Hepatic stellate cell (primary cell): ENCODE data around the gene TBX5.

Experiments used
- DNase-seq: peaks from one replicate; pipeline ENCODE4 v3.0.0; 2011; ENCODE audit warnings: low spot score

The TBX5 gene

DNA sequence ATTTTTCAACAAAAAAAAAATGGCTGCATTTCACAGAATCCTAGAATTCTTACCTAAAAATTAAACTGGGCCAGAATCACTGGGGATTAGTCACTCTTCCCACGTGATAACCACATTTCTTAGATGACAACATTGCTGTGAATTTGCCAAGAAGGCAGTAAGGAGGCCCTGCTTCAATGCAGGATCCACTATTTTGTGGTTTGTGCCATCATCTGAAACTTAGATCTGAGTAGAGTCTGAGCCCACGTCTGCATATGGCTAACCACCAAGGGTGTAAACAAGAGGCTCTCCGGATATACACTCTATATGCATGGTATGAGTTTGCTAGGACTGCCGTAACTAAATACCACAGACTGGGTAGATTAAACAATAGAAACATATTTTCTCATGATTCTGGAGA lies 24.4 kb upstream of the TBX5 start:
- DNase-seq, result no peak

DNA sequence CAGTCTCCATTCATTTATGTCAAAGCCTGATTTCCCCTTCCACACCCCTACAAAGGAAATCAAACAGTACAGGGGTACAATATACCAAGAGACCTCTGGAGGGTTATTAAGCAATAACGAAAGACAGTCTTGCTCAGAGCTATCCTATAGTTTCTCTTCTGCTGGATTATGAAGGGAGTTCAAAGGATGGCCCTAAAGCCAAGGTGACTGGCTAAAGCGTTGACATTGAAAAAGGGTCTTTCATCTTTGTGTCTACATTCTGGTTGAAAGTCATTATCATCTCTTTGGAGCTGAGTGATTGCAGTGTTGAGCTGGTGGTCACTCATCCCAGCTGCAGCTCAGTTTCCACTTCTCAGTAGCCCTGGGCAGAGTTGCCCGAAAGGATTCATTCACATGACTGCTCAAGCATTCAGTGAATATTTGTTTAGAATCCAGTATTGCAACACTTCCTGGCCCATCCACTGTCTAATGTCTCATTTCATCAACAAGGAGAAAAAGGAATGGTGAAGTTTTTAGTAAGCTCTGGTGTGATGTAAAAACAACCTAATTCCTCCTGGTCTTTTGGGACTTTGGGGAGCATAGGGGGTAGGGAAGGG lies 19.2 kb upstream of the TBX5 start:
- DNase-seq, result no peak

DNA sequence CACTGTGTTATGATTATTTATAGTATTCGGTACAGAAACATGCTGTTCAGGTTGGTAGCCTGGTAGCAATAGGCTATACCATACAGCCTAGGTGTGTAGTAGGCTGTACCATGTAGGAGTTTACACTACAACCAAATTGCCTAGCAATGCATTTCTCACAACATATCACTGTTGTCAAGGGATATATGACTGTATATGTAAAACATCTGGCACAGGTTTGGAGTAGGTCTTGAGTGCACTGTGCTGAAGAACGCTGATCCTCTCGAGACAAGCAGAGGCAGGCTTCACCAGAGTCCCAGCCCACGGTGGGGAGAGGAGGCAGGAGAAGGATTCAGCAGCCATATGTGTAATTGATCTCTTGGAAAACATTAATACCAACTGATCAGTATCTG lies 15.0 kb upstream of the TBX5 start:
- DNase-seq, result no peak

DNA sequence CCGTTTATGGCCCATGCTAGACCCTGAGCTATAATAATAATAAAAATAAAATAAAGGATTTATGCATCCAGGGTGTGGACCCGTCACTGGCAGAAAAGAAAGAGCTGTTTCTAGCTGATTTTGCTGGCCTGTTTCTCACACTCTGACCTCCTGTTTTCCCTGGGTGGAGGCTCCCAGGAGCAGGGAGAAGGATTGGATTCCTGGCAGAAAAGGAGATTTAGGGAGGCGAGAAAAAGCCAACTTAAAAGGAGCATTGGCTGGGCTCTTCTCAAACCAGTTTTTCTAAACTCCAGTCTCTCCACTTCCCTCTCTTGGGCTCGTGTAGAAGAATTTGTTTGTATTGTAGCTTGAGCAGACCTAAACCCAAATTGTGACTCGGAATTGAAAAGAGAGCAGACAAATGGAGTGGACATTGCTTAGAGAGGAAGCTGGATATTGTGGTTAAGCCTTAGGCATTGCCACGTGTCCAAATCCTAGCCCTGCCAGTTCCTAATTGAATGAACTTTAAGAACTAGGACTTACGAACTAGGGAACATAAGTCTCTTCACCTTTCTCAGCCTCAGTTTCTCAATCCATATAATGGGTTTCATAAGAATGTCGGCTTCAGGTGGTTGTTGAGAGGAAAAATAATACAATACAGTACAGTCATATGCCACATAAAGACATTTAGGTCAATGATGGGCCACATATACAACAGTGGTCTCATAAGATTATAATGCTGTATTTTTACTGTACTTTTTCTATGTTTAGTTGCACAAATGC lies 14.4 kb upstream of the TBX5 start:
- DNase-seq, result no peak

DNA sequence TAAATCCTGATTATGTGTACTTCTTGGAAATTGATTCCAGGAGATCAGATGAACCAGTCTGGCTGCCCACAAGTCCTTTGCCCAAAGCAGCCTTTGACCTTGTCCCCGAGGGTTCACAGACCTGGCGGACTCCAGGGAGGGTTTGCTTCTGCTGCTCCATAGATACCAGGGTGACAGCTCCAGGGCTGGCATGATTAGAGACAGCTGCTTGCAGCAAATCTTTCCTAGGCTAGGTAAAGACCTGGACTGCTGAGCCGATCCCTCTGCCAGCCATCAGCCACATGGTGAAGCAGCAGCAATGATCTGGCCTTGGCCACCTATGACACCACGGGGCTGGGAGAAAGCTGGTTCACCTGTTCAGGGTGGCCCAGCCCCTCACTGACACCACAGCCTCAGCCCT lies 10.1 kb upstream of the TBX5 start:
- no peak for DNase-seq

DNA sequence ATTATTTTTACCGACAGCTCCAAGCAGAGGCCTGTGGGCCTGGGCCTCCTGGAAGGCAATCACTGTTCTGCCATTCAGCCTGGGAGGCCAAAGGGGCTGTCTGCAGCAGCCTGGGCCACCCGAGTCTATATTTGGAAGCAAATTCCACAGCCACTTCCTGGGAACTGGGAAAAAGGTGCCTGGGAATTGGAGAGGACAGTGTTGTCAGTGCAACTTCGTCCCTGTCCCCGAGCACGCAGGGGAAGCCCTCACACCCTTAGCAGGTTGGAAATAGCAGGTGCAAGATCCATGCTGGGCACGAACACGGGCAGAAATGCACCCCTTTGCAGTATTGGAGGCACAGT lies 9.6 kb upstream of the TBX5 start:
- DNase-seq, result no peak

DNA sequence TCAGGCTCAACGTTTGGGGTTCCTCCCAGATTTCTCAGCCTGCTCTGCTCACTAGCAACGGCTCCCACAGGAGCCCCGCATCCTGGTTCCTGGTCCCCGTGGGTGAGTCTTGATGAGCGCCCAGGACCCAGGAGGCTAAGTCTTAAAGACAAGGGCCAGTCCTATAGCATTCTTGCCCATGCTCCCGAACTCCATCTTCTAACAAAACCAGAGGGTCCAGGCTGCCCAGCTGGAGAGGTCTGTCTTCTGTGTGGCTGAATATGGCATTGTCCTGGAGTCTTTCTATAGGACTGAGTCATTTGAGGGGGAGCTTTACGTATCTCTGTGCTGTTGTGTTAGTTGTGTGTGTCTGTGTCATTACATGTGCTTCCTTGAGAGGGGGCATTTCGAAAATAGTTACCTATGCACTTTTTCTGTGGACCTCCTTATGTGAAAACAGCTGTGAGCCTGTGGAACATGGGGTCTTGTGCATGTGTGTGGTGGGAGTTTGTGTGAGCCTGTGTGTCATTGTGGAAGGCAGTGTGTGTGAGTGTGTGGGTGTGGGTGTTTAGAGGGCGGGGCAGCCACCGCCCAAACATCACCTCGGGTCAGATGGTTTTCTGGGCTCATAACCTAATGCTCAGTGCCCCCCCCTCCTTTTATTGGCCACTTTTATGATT lies 9.1 kb upstream of the TBX5 start:
- DNase-seq, result no peak

DNA sequence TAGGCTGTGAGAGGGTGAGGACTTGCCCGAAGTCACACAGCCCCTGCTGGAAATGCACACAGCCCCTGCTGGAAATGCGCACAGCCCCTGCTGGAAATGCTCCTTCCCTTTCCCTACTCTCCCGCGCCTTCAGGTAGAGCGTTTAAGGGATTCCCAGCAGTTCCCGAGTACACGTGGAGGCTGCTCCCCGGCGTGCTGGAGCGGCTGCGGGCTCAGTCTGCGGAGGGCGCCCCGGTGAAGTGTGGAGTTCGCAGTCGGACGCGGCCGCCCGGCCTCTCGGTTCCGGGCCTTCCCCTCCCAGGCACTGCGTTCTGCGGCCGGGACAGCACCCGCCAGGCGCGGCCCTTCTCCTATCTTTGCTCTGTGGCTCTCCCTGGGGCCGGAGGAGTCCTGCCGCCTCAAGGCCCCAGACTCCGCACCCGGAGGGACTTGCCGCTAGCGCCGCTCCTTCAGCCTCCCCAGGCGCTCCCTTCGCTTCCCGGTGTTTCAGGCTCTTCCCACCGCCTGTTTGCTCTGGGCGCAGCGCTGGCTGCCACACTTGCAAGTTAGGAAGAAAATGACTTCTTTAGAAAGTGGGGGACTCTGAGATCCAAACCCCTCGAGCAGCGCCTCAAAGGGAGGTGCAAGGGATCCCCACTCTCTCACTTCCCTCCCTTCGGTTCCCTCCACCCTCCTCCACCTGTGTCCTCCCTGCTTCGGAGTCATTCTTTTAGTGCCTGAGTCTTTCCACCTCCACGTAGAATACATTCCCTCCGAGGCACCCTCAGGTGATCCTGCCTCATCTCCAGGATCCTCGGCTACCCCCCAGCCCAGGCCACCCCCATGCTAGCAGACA lies 8.3 kb upstream of the TBX5 start:
- no peak for DNase-seq

DNA sequence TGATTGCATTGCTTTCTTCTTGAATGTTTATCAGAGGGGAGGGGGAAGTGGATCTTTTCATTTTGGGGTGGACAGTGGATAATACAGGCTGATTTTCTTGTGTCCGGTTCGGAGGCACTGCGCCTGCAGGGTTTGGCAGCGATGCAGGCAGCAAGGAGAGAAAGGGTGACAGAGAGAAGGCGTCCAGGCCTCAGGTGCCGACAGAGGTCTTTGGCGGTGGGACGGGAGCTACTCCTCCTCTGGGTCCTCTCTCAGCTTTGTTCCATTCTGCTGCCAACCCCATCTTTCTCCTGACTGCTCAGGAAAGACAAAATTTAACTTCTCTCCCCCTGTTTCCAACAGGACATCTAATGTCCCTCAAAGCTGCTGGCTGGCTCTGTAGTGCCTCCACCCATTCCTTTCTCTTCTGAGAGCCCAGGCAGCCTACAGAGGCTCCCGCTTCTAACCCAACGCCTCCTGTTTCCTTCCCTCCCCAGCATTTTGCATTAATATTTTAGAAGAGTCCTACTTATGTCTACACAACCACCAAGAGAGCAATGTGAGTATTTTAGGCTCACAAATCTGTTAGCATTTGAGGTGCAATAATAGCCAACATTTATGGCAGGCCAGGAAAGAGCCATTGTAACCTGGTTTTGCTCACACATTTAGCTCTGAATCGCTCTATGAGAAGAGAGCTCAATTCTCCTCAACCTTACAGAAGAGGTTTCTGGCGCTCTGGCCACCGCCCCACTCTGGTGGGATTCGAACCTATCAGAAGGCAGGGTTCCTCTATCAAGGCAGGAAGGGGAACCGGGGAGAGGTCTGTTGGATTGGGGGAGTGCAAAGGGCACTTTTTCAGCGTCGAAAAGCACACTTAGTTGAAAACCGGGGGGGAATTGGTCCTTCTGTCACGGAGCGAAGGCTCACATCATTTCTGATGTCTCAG lies 7.1 kb upstream of the TBX5 start:
- no peak for DNase-seq

DNA sequence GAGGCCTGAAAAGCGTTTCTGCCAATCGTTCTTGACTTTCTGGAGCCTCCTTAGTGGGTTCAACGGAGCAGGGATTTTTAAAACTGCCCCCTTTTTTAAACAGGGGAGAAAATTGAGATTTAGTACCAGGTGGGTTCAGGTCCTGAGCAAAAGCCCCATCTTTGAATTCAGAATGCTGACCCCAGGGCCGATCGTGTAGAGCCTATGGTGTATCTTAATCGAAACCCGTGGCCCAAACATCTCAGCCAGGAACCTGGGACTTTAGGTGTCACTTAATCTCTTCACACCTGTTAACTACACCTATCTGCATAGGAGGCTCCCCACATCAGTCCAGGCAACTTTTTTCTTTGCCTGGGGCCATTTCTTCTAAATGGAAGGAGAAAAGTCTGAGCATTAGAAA lies 6.4 kb upstream of the TBX5 start:
- DNase-seq, result no peak

DNA sequence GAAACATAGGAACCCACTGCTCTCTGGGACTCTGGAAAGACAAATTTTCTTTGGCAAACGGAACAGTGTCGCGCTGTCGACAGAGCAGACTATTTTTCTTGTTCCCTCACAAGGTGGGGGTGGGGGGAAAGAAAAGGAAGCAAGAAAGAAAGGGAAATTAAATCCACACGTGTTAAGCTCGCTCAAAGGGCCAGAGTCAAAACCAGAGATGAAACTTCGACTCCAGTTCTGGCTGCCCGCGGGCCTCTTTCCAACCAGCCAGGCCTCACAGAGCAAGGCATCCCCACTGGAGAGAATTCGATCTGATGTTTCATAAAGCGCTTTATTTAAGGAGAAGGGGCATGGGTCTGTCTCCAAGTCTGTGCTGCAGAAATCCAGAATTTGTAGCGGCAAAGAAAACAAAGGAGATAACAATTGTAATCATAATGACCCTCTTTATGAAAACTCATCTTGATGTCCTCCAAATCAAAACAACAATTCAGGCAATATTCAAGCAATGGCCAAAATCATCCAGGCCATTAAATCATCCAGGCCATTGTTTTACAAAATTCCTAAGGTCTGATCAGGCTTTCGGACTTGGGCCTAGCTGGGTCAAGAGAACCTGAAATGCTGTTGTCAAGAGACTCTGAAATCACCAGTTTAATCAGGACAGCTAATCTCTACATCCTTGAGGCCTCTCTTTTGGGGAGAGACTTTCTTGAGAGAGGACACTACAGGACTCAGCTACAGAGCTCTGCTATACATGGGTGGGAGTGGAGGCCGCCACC lies 5.3 kb upstream of the TBX5 start:
- no peak for DNase-seq

DNA sequence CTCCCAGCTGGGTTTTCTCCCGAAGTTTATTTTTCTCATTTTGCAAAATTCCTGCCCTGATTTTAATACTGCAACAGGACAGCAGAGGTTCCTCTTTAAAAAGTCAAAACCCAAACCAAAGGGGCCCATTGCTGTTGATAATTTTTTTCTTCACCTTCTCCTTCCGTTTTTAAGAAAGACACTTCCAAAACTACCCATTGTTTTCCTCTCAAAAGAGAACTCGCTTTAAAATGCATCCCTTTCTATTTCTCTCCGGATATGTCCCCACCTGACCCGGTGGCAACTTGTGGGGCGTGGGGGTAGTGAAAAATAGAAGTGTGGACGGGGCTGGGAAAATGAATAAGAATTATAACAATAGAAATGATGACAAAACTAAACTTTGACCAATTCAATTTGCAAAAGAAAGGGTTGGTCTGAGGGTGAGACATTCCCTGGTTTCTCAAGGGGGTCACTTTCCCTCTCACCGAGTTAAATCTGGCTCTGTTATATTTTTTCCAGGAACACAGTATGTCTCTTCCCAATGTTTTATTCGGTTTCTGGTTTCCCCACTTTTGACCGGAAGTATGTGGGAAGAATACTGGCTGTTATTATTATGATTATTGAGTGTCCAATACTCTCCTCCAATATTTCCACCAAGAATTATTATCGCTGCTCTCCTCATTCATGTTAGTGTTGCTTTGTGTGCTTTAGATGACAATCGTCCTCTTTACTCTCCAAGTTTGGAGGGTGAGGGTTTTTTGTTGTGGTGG lies 4.1 kb upstream of the TBX5 start:
- DNase-seq, result no peak

DNA sequence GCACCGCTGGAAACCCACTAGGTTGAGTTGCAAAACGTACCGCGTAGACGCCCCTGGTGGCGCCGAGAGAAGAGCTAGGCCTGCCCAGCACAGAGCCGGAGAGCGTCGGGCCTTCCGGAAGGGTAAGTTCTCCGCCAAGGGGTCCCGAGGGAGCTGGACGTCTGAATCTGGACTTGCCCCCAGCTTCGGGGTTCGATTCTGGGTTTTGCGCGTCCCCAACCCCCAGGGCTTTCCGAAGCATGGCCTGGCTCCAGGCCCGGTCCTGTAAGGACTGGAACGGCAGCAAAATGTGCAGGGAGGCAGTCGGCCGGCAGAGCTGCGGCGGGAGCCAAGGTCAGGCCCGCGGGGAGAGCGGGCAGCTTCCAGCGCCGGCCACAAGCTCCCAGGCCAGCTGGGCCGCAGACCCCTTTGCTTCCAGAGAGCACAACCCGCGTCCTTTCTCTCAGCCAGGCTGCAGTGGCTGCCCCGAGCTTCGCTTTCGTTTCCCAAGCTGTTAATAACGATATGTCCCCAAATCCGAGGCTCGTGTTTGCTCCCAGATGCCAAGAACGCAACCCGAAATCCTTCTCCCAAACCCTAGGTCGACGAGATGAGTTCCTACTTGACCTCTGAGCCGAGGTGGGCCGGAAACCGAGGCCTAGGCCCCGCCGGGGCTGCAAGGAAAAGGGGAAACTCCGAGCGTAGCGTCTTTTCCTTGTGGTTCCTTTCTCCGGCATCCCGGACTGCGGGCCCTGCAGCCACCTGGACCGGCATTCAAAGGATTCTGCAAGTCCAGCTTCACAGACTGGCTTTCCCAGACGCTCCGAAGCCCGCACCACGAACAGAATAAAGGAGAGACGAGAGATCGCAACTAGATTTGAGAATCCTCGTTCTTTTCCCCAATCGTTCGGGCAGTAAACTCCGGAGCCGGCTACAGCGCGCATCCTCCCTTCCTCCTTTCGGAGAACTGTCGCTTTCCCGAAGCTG lies 3.2 kb upstream of the TBX5 start:
- no peak for DNase-seq

DNA sequence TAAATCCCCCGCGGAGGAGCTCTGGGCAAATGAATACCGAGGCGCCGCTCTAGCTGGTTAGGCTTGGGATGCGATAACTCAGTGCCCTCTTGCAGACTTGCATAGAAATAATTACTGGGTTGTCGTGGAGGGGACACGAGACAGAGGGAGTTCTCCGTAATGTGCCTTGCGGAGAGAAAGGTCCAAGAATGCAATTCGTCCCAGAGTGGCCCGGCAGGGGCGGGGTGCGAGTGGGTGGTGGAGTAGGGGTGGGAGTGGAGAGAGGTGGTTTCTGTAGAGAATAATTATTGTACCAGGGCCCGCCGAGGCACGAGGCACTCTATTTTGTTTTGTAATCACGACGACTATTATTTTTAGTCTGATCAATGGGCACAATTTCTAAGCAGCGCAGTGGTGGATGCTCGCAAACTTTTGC lies 2.5 kb upstream of the TBX5 start:
- no peak for DNase-seq

DNA sequence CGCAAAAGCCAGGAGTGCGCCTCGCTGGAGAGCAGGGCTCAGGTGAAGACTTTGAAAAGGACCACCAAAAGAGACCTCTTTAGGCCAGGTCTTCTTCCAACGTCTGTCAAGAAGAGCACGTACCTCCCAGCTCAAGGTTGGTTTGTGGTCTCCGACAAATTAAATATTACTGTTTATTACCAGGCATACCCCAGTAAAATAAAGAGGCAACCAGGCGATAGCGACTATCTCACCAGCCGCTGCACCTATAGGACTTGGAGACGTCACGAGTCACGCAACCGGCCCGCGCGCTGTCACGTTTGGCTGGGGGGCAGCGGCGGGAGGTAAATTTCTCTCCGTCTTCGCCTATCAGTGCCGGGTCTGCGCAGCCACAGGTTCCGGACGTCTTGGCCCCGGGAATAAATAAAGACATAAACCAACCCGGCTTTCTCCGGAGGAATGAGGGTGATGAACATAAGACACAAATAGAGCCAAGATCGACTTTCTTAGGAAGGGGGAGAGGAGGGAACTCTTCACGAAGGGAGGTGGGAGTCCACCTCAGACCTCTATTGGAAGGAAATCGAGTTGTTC lies 2.0 kb upstream of the TBX5 start:
- DNase-seq, result no peak

DNA sequence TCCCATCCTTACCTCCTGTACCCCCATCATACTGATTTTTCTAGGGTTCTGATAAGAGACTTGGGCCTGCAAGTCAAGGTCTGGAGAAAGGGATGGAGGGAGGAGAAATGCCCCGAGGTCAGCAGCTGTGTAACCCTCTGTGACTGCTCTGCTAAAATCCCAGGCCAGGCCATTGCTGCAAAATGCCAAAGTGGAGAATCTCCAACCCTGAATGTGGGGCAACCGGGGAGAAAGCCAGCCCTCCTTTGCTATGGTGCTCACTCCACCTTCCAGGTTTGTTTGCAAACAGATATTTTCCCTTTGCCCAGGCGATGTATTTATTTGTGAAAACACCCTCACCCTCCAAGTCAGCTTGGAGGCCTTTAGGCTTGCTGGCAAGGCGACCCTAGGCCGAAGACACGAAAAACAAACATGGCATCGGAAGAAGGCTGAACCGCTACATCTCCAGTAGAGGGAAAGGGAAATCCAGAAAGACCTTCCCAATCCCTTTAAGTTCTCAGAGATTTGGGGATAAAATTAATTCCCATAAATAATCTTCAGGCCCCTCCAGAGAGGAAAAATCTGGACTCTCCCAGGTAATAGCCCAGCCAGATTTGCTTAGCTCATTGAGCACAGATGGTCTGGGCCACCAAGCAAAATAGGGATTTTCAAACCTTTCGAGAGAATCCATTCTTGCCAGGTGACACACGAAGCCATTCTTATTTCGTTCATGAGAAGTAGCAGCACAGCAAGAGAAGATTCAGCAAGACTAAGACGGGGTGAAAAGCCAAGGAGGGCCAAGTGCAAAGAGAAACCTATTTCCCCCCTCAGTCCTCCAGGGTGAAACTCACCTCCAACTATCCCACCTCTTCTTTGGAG lies 1.3 kb upstream of the TBX5 start:
- no peak for DNase-seq

DNA sequence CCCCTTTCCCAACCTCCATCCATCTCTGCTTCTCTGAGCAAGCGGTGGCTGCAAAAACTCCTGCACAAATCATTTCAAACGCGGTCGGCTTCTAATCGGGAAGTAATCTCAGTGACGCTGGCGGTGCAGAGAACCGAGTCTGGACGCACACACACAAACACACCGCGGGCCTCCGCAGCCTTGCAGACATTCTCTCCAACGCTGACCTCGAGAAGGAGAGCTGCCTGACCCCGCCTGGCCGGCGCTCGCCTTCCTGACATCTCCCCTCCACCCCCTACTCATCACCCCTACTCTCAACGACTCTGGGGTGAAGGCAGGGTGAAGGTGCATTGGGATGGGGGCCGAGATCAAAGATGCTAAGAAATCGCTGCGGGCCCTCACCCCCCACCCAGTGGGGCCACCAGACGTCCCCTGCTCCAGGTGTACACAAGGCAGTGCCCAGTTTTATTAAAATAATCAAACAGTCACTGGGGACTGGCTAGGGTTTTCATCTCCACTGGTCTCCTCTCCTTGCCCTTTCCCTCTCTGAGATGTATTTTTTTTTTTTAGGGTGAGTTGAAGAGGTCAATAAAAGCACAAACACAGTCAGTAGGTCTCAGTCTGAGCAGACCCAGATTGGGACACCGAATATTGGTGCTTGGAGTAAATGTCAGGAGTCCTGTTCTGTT lies 506 bp upstream of the TBX5 start:
- no peak for DNase-seq
